GM18499 (cell line): ENCODE measurements around the gene CELF3.
"Not testable (repeated sequence)": the region's sequence is repeated elsewhere in the genome, so short reads cannot be mapped to it uniquely, and the experiment has no call there.

ENCODE experiments used
- ATAC-seq: cut with Tn5 transposase; IDR thresholded peaks from one replicate; pipeline ENCODE4 v1.9.1; 2021; ENCODE audit warnings: moderate number of reproducible peaks; ENCODE audit not compliant: insufficient read depth, unreplicated experiment

The CELF3 gene

GRCh38 chr1:151704246-151704645 lies 12.4 kb downstream of the CELF3 start:
- no peak for ATAC-seq

DNA sequence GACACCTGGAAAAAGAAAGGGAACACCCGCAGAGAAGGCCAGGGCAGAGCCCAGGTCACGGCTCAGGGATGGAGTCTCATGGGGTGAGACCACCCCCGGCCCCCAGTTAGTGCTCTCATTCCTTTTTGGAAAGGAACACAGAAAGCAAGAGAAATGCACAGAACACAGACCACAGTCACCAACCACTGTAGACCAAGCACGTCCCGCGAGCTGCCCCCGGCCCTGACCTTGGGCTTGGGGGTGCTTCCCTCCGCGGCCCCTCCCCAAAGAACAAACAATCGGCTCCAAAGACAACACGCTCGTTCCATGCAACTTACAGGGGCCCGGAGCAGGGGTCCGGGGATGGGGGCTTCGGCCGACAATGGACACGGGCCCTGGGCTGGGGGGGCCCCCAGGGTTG lies 12.8 kb downstream of the CELF3 start:
- no peak for ATAC-seq

- ATAC-seq, result no peak
These were observed 13.7 kb downstream of the CELF3 start for GRCh38 chr1:151702936-151703335.

GRCh38 chr1:151701515-151701914 lies 15.1 kb downstream of the CELF3 start:
- ATAC-seq, result no peak

- no peak for ATAC-seq
These were observed 23.4 kb downstream of the CELF3 start for GRCh38 chr1:151693057-151693651.

- no peak for ATAC-seq
These were observed 24.4 kb downstream of the CELF3 start for GRCh38 chr1:151692226-151692625.

DNA sequence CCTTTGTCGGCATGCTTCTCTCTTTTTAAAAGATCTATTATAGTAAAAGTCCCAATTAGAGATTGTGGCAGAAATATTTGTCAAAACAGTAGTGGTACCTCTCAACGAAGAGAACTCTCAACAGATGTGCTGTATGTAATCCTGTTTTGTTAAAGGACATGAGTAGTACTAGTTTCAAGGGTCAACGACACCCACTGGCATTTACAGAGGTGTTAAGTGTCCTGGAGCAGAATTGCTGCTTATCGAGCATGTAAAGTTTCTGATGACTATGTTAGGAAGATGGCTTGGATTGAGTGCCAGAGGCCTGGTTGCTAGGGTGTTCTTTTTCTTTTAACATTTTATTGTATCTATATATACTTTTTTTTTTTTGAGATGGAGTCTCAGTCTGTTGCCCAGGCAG lies 27.1 kb downstream of the CELF3 start:
- ATAC-seq, result no peak

DNA sequence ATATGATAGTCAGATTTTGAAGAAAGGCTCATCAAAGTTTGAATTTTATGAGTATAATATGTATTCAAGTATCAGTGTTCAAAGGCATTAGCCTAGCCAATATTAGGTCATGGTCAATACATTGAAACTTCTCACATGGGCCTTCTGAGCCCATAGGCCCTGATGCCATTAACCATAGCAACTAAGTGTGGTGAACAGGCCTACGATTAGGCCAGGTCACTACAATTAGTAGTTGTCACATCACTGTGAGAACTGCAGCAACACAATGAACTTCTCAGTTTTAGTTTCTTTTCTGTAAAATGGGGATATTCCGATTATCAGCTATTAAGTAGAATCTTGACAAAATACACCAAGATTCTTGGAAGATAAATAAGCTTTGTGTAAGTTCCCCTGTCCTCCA lies 30.0 kb downstream of the CELF3 start:
- no peak for ATAC-seq

- ATAC-seq, result no peak
These were observed 32.5 kb downstream of the CELF3 start for GRCh38 chr1:151684128-151684527.

- ATAC-seq, result not testable (repeated sequence)
These were observed 33.7 kb downstream of the CELF3 start for GRCh38 chr1:151682901-151683300.

GRCh38 chr1:151681923-151682322 lies 34.7 kb downstream of the CELF3 start:
- no peak for ATAC-seq

- ATAC-seq, result no peak
These were observed 35.8 kb downstream of the CELF3 start for GRCh38 chr1:151680826-151681225.

- no peak for ATAC-seq
These were observed 36.2 kb downstream of the CELF3 start for GRCh38 chr1:151680391-151680790.

DNA sequence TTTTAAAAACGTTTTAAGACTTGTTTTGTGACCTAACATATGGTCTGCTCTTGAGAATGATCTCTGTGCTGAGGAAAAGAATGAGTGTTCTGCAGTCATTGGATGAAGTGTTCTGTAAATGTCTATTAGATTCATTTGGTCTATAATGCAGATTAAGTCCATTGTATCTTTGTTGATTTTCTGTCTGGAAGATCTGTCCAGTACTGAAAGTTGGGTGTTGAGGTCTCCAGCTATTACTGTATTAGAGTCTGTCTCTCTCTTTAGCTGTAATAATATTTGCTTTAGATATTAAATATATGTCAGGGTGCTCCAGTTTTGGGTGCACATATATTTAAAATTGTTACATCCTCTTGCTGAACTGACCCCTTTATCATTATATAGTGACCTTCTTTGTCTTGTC lies 43.2 kb downstream of the CELF3 start:
- ATAC-seq, result no peak

GRCh38 chr1:151670036-151670675 lies 46.4 kb downstream of the CELF3 start:
- ATAC-seq, result not testable (repeated sequence)

DNA sequence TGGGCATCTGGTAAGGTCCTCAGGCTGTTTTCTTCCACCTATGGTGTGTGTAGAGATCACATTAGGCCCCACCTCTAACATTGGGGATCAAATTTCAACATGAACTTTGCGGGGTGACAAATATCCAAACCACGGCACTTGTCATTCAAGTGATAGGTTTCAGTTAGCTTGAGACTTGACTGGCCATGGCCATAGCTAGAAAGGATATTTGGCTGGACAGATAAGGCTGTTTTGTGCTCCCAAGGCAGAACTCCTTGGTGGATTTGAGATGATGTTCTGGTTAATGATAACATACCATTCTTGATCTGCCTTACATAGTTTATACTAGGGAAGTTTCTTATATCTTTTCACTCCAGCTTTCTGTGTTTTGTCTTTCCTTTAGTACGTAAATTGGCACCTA lies 48.5 kb downstream of the CELF3 start:
- ATAC-seq, result no peak

DNA sequence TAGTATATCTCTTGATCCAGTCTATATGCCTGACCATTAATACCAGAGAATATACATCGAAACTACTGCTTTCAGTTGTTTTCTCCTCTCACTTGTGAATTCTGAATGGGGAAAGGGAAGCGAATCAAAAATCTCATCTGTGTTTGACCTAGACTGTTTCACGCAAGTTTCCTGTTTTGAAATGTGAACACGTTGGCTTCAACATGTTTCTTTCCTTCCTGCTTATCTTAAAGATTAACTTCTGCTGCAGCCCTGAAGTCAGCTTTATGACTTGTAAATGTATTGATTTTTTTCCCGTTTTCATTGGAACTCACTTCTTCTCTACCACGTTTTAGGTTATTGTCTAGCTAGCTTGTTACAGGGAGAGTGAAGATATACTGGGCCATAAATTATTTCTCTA lies 54.9 kb downstream of the CELF3 start:
- ATAC-seq, result no peak

DNA sequence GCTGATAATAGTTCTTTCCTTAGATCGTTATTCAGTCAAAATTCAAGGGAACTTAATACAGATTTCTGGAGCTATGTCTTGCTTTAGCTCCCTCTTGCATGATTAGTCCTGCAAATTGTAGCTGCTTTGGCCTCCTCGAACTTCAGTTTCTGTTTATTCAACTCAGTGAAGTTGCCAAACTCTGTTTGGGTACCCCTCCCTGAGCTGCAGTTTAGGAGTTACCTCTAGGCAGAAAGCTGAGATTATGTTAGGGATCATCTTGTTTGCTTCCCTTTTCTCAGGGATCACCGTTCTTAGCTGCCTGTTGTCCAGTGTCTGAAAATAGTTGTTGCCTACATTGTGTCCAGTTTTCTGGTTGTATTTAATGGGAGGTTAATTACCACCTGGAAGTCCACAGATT lies 61.2 kb downstream of the CELF3 start:
- ATAC-seq, result no peak

- no peak for ATAC-seq
These were observed 63.2 kb downstream of the CELF3 start for GRCh38 chr1:151653397-151653796.
